Endothelial cell of umbilical vein (primary cell): ENCODE measurements around the gene TULP4. TPM values are rescaled to one million over a fixed set of nuclear protein-coding genes. Genes with fewer than 3 reads are reported as not detected.

Experiments used
- BruUV-seq: library from RNA; stranded (reverse); fragments of 400-500 nt; replicated peaks from 2 replicates; lab custom pipeline; 2021; lab: Mats Ljungman, UMichigan
- CTCF ChIA-PET: fragments of 300-600, 350-600 bp; sonication (Branson Sonifier 250); formaldehyde crosslinking; loops from one replicate; lab custom pipeline; 2021; ENCODE audit warnings: antibody characterized with exemption, inconsistent platforms; lab: Charles Lee
- POLR2A ChIA-PET: fragments of 300-600, 350-600 bp; sonication (Branson Sonifier 250); formaldehyde crosslinking; loops from one replicate; lab custom pipeline; 2021; ENCODE audit warnings: antibody characterized with exemption, inconsistent platforms; lab: Charles Lee
- DNase-seq: peaks from one replicate; pipeline ENCODE4 v3.0.0-alpha.2; 2011; ENCODE audit warnings: low read depth, low spot score
- FAIRE-seq: peaks from 2 replicates; lab custom pipeline; 2011; peaks lifted over from hg19 to GRCh38; lab: Jason Lieb, UNC
- H2AFZ ChIP-seq: 2 replicates; pipeline ENCODE4 v1.6.0; 2012; ENCODE audit warnings: low read depth, low read length, control low read depth, inconsistent platforms
- H3K27ac ChIP-seq: 2 replicates; pipeline ENCODE4 v1.5.1; 2011; ENCODE audit warnings: low read depth, mild to moderate bottlenecking, control low read depth, low read length, moderate library complexity; ENCODE audit not compliant: insufficient read depth
- H3K27me3 ChIP-seq, 2 experiments: 2 replicates each; pipeline versions ENCODE4 v1.6.0 to v1.6.1; 2011; ENCODE audit warnings: low read length in 2 of 2, mixed read lengths in 1 of 2; ENCODE audit not compliant: control insufficient read depth in 2 of 2, insufficient read depth in 2 of 2
- H3K36me3 ChIP-seq, 2 experiments: 2 replicates in 1 of 2; 3 replicates in 1 of 2; pipeline ENCODE4 v1.5.1; 2011; ENCODE audit warnings: low read length in 2 of 2, mild to moderate bottlenecking in 1 of 2, moderate library complexity in 1 of 2; ENCODE audit not compliant: control insufficient read depth in 2 of 2, insufficient read depth in 2 of 2; ENCODE audit errors: extremely low read depth in 1 of 2
- H3K4me1 ChIP-seq: 3 replicates; pipeline ENCODE4 v1.5.1; 2011; ENCODE audit warnings: mild to moderate bottlenecking, low read length; ENCODE audit not compliant: control insufficient read depth, insufficient read depth; ENCODE audit errors: extremely low read depth
- H3K4me2 ChIP-seq: 2 replicates; pipeline ENCODE4 v1.6.1; 2011; ENCODE audit warnings: low read length, control low read depth, mixed read lengths; ENCODE audit not compliant: insufficient read depth
- H3K4me3 ChIP-seq, 3 experiments: fragments of 200-600 bp in 1 of 3; sonication (generic), shearing (Covaris generic) in 1 of 3; replicated peaks in 1 of 3; 2 replicates each; pipeline ENCODE4 v1.5.1; 2011 to 2016; ENCODE audit warnings: control low read depth in 3 of 3, low read length in 3 of 3, mild to moderate bottlenecking in 2 of 3, inconsistent platforms in 1 of 3, low read depth in 1 of 3, moderate library complexity in 1 of 3; ENCODE audit not compliant: insufficient read depth in 1 of 3
- H3K79me2 ChIP-seq: 2 replicates; pipeline ENCODE4 v1.6.0; 2012; ENCODE audit warnings: low read length, inconsistent platforms; ENCODE audit not compliant: control insufficient read depth, insufficient read depth
- H3K9ac ChIP-seq: replicated peaks from 2 replicates; pipeline ENCODE3; 2011; ENCODE audit warnings: low read length, control low read depth; ENCODE audit not compliant: insufficient read depth; ENCODE audit errors: extremely low read depth
- H3K9me1 ChIP-seq: replicated peaks from 3 replicates; pipeline ENCODE4 v1.6.0; 2011; ENCODE audit warnings: mild to moderate bottlenecking, low read length; ENCODE audit not compliant: control insufficient read depth, insufficient read depth; ENCODE audit errors: extremely low read depth
- H3K9me3 ChIP-seq: replicated peaks from 2 replicates; pipeline ENCODE4 v1.5.1; 2012; ENCODE audit warnings: low read length, inconsistent platforms; ENCODE audit not compliant: control insufficient read depth, insufficient read depth
- H4K20me1 ChIP-seq: replicated peaks from 2 replicates; pipeline ENCODE3; 2011; ENCODE audit warnings: mild to moderate bottlenecking, low read length; ENCODE audit not compliant: control insufficient read depth, insufficient read depth; ENCODE audit errors: extremely low read depth
- EZH2 ChIP-seq: IDR thresholded peaks from 2 replicates; pipeline ENCODE4 v1.6.1; 2012; ENCODE audit warnings: borderline replicate concordance, low read depth, mild to moderate bottlenecking, moderate library complexity, low read length, inconsistent platforms; ENCODE audit not compliant: severe bottlenecking
- FOS ChIP-seq: IDR thresholded peaks from 2 replicates; pipeline ENCODE4 v1.6.1; 2011; ENCODE audit warnings: mild to moderate bottlenecking, low read length, moderate library complexity, borderline replicate concordance; ENCODE audit not compliant: insufficient read depth
- GATA2 ChIP-seq: IDR thresholded peaks from 2 replicates; pipeline ENCODE4 v1.7.0; 2011; ENCODE audit warnings: low read depth, mild to moderate bottlenecking, moderate library complexity, mixed read lengths, low read length; ENCODE audit not compliant: insufficient read length, insufficient read depth
- JUN ChIP-seq: IDR thresholded peaks from 2 replicates; pipeline ENCODE4 v1.6.1; 2011; ENCODE audit warnings: borderline replicate concordance, low read depth; ENCODE audit not compliant: insufficient read length, insufficient read depth
- MYC ChIP-seq: IDR thresholded peaks from one replicate; pipeline ENCODE4 v1.6.1; 2011; ENCODE audit warnings: mild to moderate bottlenecking, low read depth, low read length
- POLR2A ChIP-seq: IDR thresholded peaks from 2 replicates; pipeline ENCODE4 v1.6.1; 2012; ENCODE audit warnings: low read depth, mild to moderate bottlenecking, control low read depth, low read length
- POLR2AphosphoS5 ChIP-seq: IDR thresholded peaks from 2 replicates; pipeline ENCODE4 v1.6.1; 2012; ENCODE audit warnings: low read depth, mild to moderate bottlenecking, control low read depth, low read length, moderate library complexity; ENCODE audit not compliant: insufficient read depth
- dilution Hi-C: fragments of 300-500 bp; cut with MboI; formaldehyde crosslinking; loops from one replicate; pipeline ENCODE4 v1.15.0; 2019; ENCODE audit warnings: low sequenced_read_pairs; ENCODE audit not compliant: extremely low pct_ligation_motif_present
- intact Hi-C: fragments of 100-400 bp; cut with micrococcal nuclease; formaldehyde crosslinking; loops from one replicate; pipeline ENCODE4 v1.10.0; 2022
- polyA plus RNA-seq, 4 experiments: library from polyadenylated mRNA; depleted of rRNA in 3 of 4; stranded (reverse) in 3 of 4; unstranded in 1 of 4; fragments of >200 nt; gene quantifications; 2 replicates each; pipeline versions ENCODE4 v1.2.1 to v1.2.3, GENCODE V29; 2011 to 2012; ENCODE audit warnings: missing spikeins in 1 of 4
- total RNA-seq: library from RNA; stranded (reverse); gene quantifications from 2 replicates; pipeline ENCODE4 v1.2.3, GENCODE V29; 2021
- TF ChIP-seq, protein P1 (sequence below), 2 donors: IDR thresholded peaks; 1 replicate in 1 of 2; 2 replicates in 1 of 2; pipeline ENCODE4 v1.5.1; 2011; ENCODE audit warnings: low read length in 2 of 2, mild to moderate bottlenecking in 2 of 2, moderate library complexity in 2 of 2, control low read depth in 1 of 2, inconsistent platforms in 1 of 2, low read depth in 1 of 2; ENCODE audit not compliant: insufficient read depth in 1 of 2; ENCODE audit errors: extremely low read depth in 1 of 2
- TF ChIP-seq, protein P2 (sequence below): IDR thresholded peaks from 2 replicates; pipeline ENCODE4 v1.6.1; 2011; ENCODE audit not compliant: insufficient read depth, insufficient read length

TULP4 gene
- total and polyA plus RNA-seq, 2 donors (not counting 3 experiments of a cell fraction or from before 2014, with no cell fraction given), result 10.8 to 55.1 TPM

DNA sequence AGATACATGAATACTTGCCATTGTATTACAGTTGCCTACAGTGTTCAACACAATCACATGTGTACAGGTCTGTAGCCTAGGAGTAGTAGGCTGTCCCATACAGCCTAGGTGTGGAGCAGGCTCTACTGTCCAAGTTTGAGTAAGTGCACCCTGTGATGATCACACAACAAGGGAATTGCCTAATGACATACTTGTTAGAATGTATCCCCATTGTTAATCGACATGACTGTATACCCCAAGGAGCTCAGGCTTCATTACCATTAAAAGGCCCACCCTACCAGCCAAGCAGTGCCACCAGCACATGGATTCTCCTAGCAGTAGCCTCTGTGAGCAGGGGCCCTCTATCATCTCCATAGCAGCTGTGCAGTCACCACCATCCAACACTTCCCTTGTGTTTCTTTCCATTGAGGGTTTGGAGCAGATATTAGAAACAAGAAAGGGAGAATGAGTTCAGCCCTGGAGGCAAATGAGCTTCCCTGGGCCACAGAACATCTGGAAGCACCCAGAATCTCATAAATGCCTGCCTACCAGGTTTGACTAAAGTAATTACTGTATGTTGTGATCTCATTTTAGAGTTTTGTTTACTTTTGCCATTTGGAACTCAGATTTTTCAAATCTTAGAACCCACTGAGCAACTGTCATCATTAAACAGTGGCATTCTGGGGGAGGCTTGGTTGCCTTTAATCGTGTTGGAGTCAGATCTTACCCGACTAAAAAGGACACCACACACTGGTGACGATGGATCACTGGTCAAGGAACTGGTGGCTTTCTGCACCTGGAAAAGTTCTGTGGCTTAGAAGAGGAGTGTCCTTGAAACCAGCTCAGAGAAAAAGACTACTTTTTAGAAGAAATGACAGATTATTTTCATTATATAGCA is 104.9 kb downstream of the TULP4 start:
- Histone ChIP-seq H3K4me3 (no peak overlapping the region), H3K79me2 (no peaks in the 10 kb centered on the region), H3K36me3 (peaks cover 0 to 4% of the 10 kb centered on the region in 2 experiments), H3K9ac (no peak overlapping the region), H3K27me3 (no peaks in the 10 kb centered on the region), H3K9me3 (no peaks in the 10 kb centered on the region), H2AFZ (no peak overlapping the region), H4K20me1 (no peaks in the 10 kb centered on the region), H3K9me1 (no peaks in the 10 kb centered on the region), H3K27ac (peak overlapping the region; percentile 51), H3K4me1 (peaks cover 18% of the 10 kb centered on the region), H3K4me2 (peak overlapping the region; percentile 33)
- TF ChIP-seq MYC (no peak), EZH2 (no peak), JUN (no peak), GATA2 (no peak), POLR2AphosphoS5 (no peak), FOS (no peak), POLR2A (no peak)
- TF ChIP-seq, protein P1, sequence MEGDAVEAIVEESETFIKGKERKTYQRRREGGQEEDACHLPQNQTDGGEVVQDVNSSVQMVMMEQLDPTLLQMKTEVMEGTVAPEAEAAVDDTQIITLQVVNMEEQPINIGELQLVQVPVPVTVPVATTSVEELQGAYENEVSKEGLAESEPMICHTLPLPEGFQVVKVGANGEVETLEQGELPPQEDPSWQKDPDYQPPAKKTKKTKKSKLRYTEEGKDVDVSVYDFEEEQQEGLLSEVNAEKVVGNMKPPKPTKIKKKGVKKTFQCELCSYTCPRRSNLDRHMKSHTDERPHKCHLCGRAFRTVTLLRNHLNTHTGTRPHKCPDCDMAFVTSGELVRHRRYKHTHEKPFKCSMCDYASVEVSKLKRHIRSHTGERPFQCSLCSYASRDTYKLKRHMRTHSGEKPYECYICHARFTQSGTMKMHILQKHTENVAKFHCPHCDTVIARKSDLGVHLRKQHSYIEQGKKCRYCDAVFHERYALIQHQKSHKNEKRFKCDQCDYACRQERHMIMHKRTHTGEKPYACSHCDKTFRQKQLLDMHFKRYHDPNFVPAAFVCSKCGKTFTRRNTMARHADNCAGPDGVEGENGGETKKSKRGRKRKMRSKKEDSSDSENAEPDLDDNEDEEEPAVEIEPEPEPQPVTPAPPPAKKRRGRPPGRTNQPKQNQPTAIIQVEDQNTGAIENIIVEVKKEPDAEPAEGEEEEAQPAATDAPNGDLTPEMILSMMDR (IDR thresholded peaks at IDR 0.05; ENCODE audit: extremely low read depth in 1 of 2, insufficient read depth in 1 of 2, low read depth in 1 of 2, low read length in 2 of 2), result no peak
- TF ChIP-seq, protein P2, sequence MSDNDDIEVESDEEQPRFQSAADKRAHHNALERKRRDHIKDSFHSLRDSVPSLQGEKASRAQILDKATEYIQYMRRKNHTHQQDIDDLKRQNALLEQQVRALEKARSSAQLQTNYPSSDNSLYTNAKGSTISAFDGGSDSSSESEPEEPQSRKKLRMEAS, result no peak
- ChIA-PET CTCF (interaction anchor here (0.8 to 2.7 kb wide), 11 partner anchors 8 to 274 kb away, joined by 3 to 14 read pairs (median 4); no protein-coding TSS in a partner anchor), POLR2A (no interaction called here)
- FAIRE-seq (no peak), DNase-seq (no peak)
- intact Hi-C loops, result no loop called here
- BruUV-seq, result no TSS peak
- dilution Hi-C loops, result no loop called here
